Measurements from ENCODE around the gene KRT14.

- TF ChIP-seq, protein P1, sequence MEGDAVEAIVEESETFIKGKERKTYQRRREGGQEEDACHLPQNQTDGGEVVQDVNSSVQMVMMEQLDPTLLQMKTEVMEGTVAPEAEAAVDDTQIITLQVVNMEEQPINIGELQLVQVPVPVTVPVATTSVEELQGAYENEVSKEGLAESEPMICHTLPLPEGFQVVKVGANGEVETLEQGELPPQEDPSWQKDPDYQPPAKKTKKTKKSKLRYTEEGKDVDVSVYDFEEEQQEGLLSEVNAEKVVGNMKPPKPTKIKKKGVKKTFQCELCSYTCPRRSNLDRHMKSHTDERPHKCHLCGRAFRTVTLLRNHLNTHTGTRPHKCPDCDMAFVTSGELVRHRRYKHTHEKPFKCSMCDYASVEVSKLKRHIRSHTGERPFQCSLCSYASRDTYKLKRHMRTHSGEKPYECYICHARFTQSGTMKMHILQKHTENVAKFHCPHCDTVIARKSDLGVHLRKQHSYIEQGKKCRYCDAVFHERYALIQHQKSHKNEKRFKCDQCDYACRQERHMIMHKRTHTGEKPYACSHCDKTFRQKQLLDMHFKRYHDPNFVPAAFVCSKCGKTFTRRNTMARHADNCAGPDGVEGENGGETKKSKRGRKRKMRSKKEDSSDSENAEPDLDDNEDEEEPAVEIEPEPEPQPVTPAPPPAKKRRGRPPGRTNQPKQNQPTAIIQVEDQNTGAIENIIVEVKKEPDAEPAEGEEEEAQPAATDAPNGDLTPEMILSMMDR (IDR thresholded peaks at IDR 0.05; ENCODE audit: borderline replicate concordance, extremely low read depth, low read length, poor library complexity, severe bottlenecking): no peak
- TF ChIP-seq EZH2 (IDR thresholded peaks at IDR 0.05; ENCODE audit: borderline replicate concordance, low read depth, low read length, severe bottlenecking): no peak
Observed at GRCh38 chr17:41553176-41553575, 33.5 kb downstream of the KRT14 start.
